Stimulated activated naive CD8-positive, alpha-beta T cell treated with anti-CD3 and anti-CD28 coated beads, Interleukin-15, Interleukin-2, amounts not matched to agents 100 ng/mL and 50 ng/mL, for 24 hours (primary cell): ENCODE measurements around the gene ABCA10.

Experiments used
- H3K27ac Mint-ChIP-seq: one replicate; pipeline ENCODE4 v1.8.0; 2021; ENCODE audit warnings: mild to moderate bottlenecking, mixed read lengths
- H3K27me3 Mint-ChIP-seq: one replicate; pipeline ENCODE4 v1.8.0; 2021; ENCODE audit warnings: mixed read lengths
- H3K36me3 Mint-ChIP-seq: one replicate; pipeline ENCODE4 v1.8.0; 2021; ENCODE audit warnings: low read depth, mixed read lengths
- H3K4me1 Mint-ChIP-seq: one replicate; pipeline ENCODE4 v1.8.0; 2021; ENCODE audit warnings: low read depth, mixed read lengths
- H3K4me3 Mint-ChIP-seq: one replicate; pipeline ENCODE4 v1.8.0; 2021; ENCODE audit warnings: mild to moderate bottlenecking, mixed read lengths
- H3K9me3 Mint-ChIP-seq: one replicate; pipeline ENCODE4 v1.8.0; 2021; ENCODE audit warnings: mixed read lengths

ABCA10 gene

GRCh38 chr17:69239611-69240600 lies 11.3 kb upstream of the ABCA10 start:
- H3K27me3 Mint-ChIP-seq, result no peaks in the 10 kb centered on the region
- no peaks in the 10 kb centered on the region for H3K4me1 Mint-ChIP-seq
- peaks cover 10% of the 10 kb centered on the region for H3K36me3 Mint-ChIP-seq
- no peak overlapping the region for H3K27ac Mint-ChIP-seq
- H3K9me3 Mint-ChIP-seq, result no peaks in the 10 kb centered on the region
- no peak overlapping the region for H3K4me3 Mint-ChIP-seq

- Mint-ChIP-seq H3K4me1 (no peaks in the 10 kb centered on the region), H3K4me3 (no peak overlapping the region), H3K27me3 (no peaks in the 10 kb centered on the region), H3K36me3 (peaks cover 10% of the 10 kb centered on the region), H3K9me3 (peaks cover 6% of the 10 kb centered on the region), H3K27ac (no peak overlapping the region)
Measured at GRCh38 chr17:69236946-69237345, 8.3 kb upstream of the ABCA10 start.

GRCh38 chr17:69236464-69236863 lies 7.8 kb upstream of the ABCA10 start:
- Mint-ChIP-seq H3K27me3 (no peaks in the 10 kb centered on the region), H3K9me3 (peaks cover 9% of the 10 kb centered on the region), H3K4me1 (no peaks in the 10 kb centered on the region), H3K4me3 (no peak overlapping the region), H3K27ac (no peak overlapping the region), H3K36me3 (peaks cover 10% of the 10 kb centered on the region)

GRCh38 chr17:69235338-69236058 lies 6.9 kb upstream of the ABCA10 start:
- no peaks in the 10 kb centered on the region for H3K27me3 Mint-ChIP-seq
- H3K27ac Mint-ChIP-seq, result no peak overlapping the region
- peaks cover 2% of the 10 kb centered on the region for H3K36me3 Mint-ChIP-seq
- H3K9me3 Mint-ChIP-seq, result peaks cover 15% of the 10 kb centered on the region
- no peaks in the 10 kb centered on the region for H3K4me1 Mint-ChIP-seq
- H3K4me3 Mint-ChIP-seq, result no peak overlapping the region

GRCh38 chr17:69232650-69233049 lies 4.0 kb upstream of the ABCA10 start:
- H3K36me3 Mint-ChIP-seq, result no peaks in the 10 kb centered on the region
- H3K9me3 Mint-ChIP-seq, result peaks cover 15% of the 10 kb centered on the region
- H3K27me3 Mint-ChIP-seq, result no peaks in the 10 kb centered on the region
- no peak overlapping the region for H3K4me3 Mint-ChIP-seq
- H3K27ac Mint-ChIP-seq, result no peak overlapping the region
- peaks cover 5% of the 10 kb centered on the region for H3K4me1 Mint-ChIP-seq

- peaks cover 15% of the 10 kb centered on the region for H3K9me3 Mint-ChIP-seq
- no peaks in the 10 kb centered on the region for H3K36me3 Mint-ChIP-seq
- H3K4me1 Mint-ChIP-seq, result peaks cover 10% of the 10 kb centered on the region
- H3K27me3 Mint-ChIP-seq, result no peaks in the 10 kb centered on the region
- no peak overlapping the region for H3K4me3 Mint-ChIP-seq
- no peak overlapping the region for H3K27ac Mint-ChIP-seq
Measured at GRCh38 chr17:69231521-69231920, 2.9 kb upstream of the ABCA10 start.

GRCh38 chr17:69230939-69231338 lies 2.3 kb upstream of the ABCA10 start:
- Mint-ChIP-seq H3K27ac (no peak overlapping the region), H3K36me3 (no peaks in the 10 kb centered on the region), H3K9me3 (peaks cover 15% of the 10 kb centered on the region), H3K4me3 (no peak overlapping the region), H3K27me3 (no peaks in the 10 kb centered on the region), H3K4me1 (peaks cover 10% of the 10 kb centered on the region)

GRCh38 chr17:69228018-69228417 lies 606 bp downstream of the ABCA10 start:
- Mint-ChIP-seq H3K4me1 (peaks cover 21% of the 10 kb centered on the region), H3K27ac (no peak overlapping the region), H3K4me3 (no peak overlapping the region), H3K9me3 (peaks cover 12% of the 10 kb centered on the region), H3K27me3 (no peaks in the 10 kb centered on the region), H3K36me3 (no peaks in the 10 kb centered on the region)

- Mint-ChIP-seq H3K27me3 (no peaks in the 10 kb centered on the region), H3K4me1 (peaks cover 23% of the 10 kb centered on the region), H3K9me3 (peaks cover 11% of the 10 kb centered on the region), H3K4me3 (no peak overlapping the region), H3K27ac (no peak overlapping the region), H3K36me3 (no peaks in the 10 kb centered on the region)
Measured at GRCh38 chr17:69227541-69227940, 1.1 kb downstream of the ABCA10 start.

GRCh38 chr17:69223809-69224208 lies 4.8 kb downstream of the ABCA10 start:
- no peaks in the 10 kb centered on the region for H3K9me3 Mint-ChIP-seq
- no peaks in the 10 kb centered on the region for H3K27me3 Mint-ChIP-seq
- H3K27ac Mint-ChIP-seq, result no peak overlapping the region
- H3K4me3 Mint-ChIP-seq, result no peak overlapping the region
- H3K36me3 Mint-ChIP-seq, result no peaks in the 10 kb centered on the region
- H3K4me1 Mint-ChIP-seq, result peaks cover 23% of the 10 kb centered on the region

GRCh38 chr17:69222707-69223258 lies 5.8 kb downstream of the ABCA10 start:
- H3K27ac Mint-ChIP-seq, result no peak overlapping the region
- no peaks in the 10 kb centered on the region for H3K9me3 Mint-ChIP-seq
- no peaks in the 10 kb centered on the region for H3K36me3 Mint-ChIP-seq
- H3K27me3 Mint-ChIP-seq, result no peaks in the 10 kb centered on the region
- H3K4me1 Mint-ChIP-seq, result peaks cover 19% of the 10 kb centered on the region
- H3K4me3 Mint-ChIP-seq, result no peak overlapping the region

- Mint-ChIP-seq H3K4me1 (peaks cover 14% of the 10 kb centered on the region), H3K27ac (no peak overlapping the region), H3K36me3 (no peaks in the 10 kb centered on the region), H3K4me3 (no peak overlapping the region), H3K27me3 (no peaks in the 10 kb centered on the region), H3K9me3 (no peaks in the 10 kb centered on the region)
Measured at GRCh38 chr17:69220098-69220497, 8.5 kb downstream of the ABCA10 start.

- no peak overlapping the region for H3K4me3 Mint-ChIP-seq
- no peaks in the 10 kb centered on the region for H3K36me3 Mint-ChIP-seq
- no peak overlapping the region for H3K27ac Mint-ChIP-seq
- no peaks in the 10 kb centered on the region for H3K27me3 Mint-ChIP-seq
- H3K9me3 Mint-ChIP-seq, result no peaks in the 10 kb centered on the region
- peaks cover 11% of the 10 kb centered on the region for H3K4me1 Mint-ChIP-seq
Measured at GRCh38 chr17:69218986-69219385, 9.6 kb downstream of the ABCA10 start.

GRCh38 chr17:69213059-69213813 lies 15.4 kb downstream of the ABCA10 start:
- Mint-ChIP-seq H3K9me3 (no peaks in the 10 kb centered on the region), H3K27ac (no peak overlapping the region), H3K36me3 (peaks cover 4% of the 10 kb centered on the region), H3K27me3 (no peaks in the 10 kb centered on the region), H3K4me3 (no peak overlapping the region), H3K4me1 (no peaks in the 10 kb centered on the region)
